ENCODE results near the gene MAN2B1. TPM values are rescaled to one million over a fixed set of nuclear protein-coding genes. Genes with fewer than 3 reads are reported as not detected.

MAN2B1 gene
- total RNA-seq, 1 experiment from 2014 or later, result 93.5 TPM

- no peaks in the 10 kb centered on the region for H3K9me3 Mint-ChIP-seq
- TF ChIP-seq, protein P1, sequence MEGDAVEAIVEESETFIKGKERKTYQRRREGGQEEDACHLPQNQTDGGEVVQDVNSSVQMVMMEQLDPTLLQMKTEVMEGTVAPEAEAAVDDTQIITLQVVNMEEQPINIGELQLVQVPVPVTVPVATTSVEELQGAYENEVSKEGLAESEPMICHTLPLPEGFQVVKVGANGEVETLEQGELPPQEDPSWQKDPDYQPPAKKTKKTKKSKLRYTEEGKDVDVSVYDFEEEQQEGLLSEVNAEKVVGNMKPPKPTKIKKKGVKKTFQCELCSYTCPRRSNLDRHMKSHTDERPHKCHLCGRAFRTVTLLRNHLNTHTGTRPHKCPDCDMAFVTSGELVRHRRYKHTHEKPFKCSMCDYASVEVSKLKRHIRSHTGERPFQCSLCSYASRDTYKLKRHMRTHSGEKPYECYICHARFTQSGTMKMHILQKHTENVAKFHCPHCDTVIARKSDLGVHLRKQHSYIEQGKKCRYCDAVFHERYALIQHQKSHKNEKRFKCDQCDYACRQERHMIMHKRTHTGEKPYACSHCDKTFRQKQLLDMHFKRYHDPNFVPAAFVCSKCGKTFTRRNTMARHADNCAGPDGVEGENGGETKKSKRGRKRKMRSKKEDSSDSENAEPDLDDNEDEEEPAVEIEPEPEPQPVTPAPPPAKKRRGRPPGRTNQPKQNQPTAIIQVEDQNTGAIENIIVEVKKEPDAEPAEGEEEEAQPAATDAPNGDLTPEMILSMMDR (conservative IDR thresholded peaks at IDR 0.05), result no peak
- Histone ChIP-seq H2BK12ac (ENCODE audit: insufficient read length, low read depth, low read length) (no peak overlapping the region), H4K20me1 (ENCODE audit: control insufficient read depth, insufficient read depth, insufficient read length) (no peaks in the 10 kb centered on the region), H3K9ac (ENCODE audit: extremely low read depth, insufficient read length, low read length) (no peak overlapping the region), H3K4me2 (ENCODE audit: insufficient read depth, insufficient read length, low read length) (no peak overlapping the region), H3K9me3 (ENCODE audit: control insufficient read depth, low read depth, low read length) (no peaks in the 10 kb centered on the region), H3K4me1 (ENCODE audit: insufficient read depth, low read length) (no peaks in the 10 kb centered on the region), H3K79me2 (ENCODE audit: insufficient read depth, low read length) (no peaks in the 10 kb centered on the region; the same call in 1 of the 2 replicates), H3T11ph (ENCODE audit: low read length) (no peak overlapping the region), H2BK15ac (ENCODE audit: low read depth, low read length) (no peak overlapping the region), H3K4ac (ENCODE audit: low read depth, low read length) (no peak overlapping the region), H3K27me3 (ENCODE audit: insufficient read depth, low read length) (no peaks in the 10 kb centered on the region), H2AFZ (ENCODE audit: low read length) (no peak overlapping the region), H4K8ac (replicated peaks; ENCODE audit: insufficient read length, low read depth, low read length) (no peak overlapping the region), H3K14ac (ENCODE audit: insufficient read depth, low read length) (no peak overlapping the region), H4K91ac (ENCODE audit: insufficient read length, low read depth, low read length) (no peak overlapping the region), H3K23me2 (ENCODE audit: insufficient read length, low read depth, low read length, poor library complexity, severe bottlenecking) (peaks cover under 1% of the 10 kb centered on the region), H2BK120ac (ENCODE audit: low read depth, low read length, poor library complexity, severe bottlenecking) (no peak overlapping the region), H4K5ac (ENCODE audit: insufficient read length, low read depth, low read length) (no peak overlapping the region), H3K56ac (ENCODE audit: insufficient read length, low read depth, low read length) (no peak overlapping the region), H3K27ac (ENCODE audit: insufficient read length, low read depth, low read length) (no peak overlapping the region), H3K23ac (ENCODE audit: insufficient read length, low read depth, low read length) (no peak overlapping the region), H3K79me1 (ENCODE audit: insufficient read depth, low read depth, low read length, poor library complexity, severe bottlenecking) (no peaks in the 10 kb centered on the region), H2AK5ac (ENCODE audit: insufficient read length, low read length) (no peak overlapping the region), H3K18ac (ENCODE audit: insufficient read length, low read depth, low read length) (no peak overlapping the region), H2BK20ac (ENCODE audit: low read depth, low read length, poor library complexity, severe bottlenecking) (no peak overlapping the region), H2BK5ac (ENCODE audit: insufficient read length, low read length) (no peak overlapping the region)
- WGBS (ENCODE audit: extremely low coverage, insufficient read length, low lambda C conversion rate), result no CpG with 5 or more reads among the region's 12 CpGs
- H3K27ac Mint-ChIP-seq, result no peak overlapping the region
- H3K36me3 Mint-ChIP-seq (ENCODE audit: insufficient read depth in 1 of 3, low read depth in 3 of 3), result peaks cover 19 to 52% (median 50%) of the 10 kb centered on the region in 3 experiments
- no peak overlapping the region for H3K4me3 Mint-ChIP-seq
- no peaks in the 10 kb centered on the region; the same call in 1 of the 2 replicates for H3K27me3 Mint-ChIP-seq (ENCODE audit: low read depth)
- H3K4me1 Mint-ChIP-seq, result peaks cover 4 to 21% of the 10 kb centered on the region in 2 experiments
- DNase-seq, result no peak
Measured at GRCh38 chr19:12660980-12661379, 5.6 kb downstream of the MAN2B1 start.

Data from H9 (cell line).